Neural progenitor cell (in vitro differentiated cells): Measurements from ENCODE around the gene DPM3. TPM values are rescaled to one million over a fixed set of nuclear protein-coding genes. Genes with fewer than 3 reads are reported as not detected.

Experiments
- DNase-seq: peaks from one replicate; pipeline ENCODE4 v3.0.0-alpha.2; 2016; ENCODE audit warnings: low spot score
- H2AFZ ChIP-seq: fragments of 200-600 bp; sonication (generic); replicated peaks from 2 replicates; pipeline ENCODE4 v1.6.1; 2016; ENCODE audit warnings: antibody characterized with exemption
- H3F3A ChIP-seq: fragments of 200-600 bp; sonication (generic); 2 replicates; pipeline ENCODE4 v1.6.1; 2016; ENCODE audit warnings: antibody characterized with exemption, low read depth
- H3K27ac ChIP-seq: fragments of 200-600 bp; sonication (generic); 2 replicates; pipeline ENCODE4 v1.5.1; 2016; ENCODE audit warnings: mild to moderate bottlenecking
- H3K27me3 ChIP-seq: fragments of 200-600 bp; sonication (generic); 2 replicates; pipeline ENCODE4 v1.6.1; 2016; ENCODE audit warnings: mild to moderate bottlenecking, moderate library complexity
- H3K36me3 ChIP-seq: fragments of 200-600 bp; sonication (generic); 2 replicates; pipeline ENCODE4 v1.5.1; 2016
- H3K4me1 ChIP-seq: fragments of 200-600 bp; sonication (generic); 2 replicates; pipeline ENCODE4 v1.6.1; 2016; ENCODE audit warnings: mixed run types
- H3K4me2 ChIP-seq: fragments of 200-600 bp; sonication (generic); 2 replicates; pipeline ENCODE4 v1.6.1; 2016
- H3K4me3 ChIP-seq: fragments of 200-600 bp; sonication (generic); 2 replicates; pipeline ENCODE4 v1.5.1; 2016
- H3K79me2 ChIP-seq: fragments of 200-600 bp; sonication (generic); 2 replicates; pipeline ENCODE4 v1.6.1; 2016; ENCODE audit warnings: low read depth
- H3K9ac ChIP-seq: fragments of 200-600 bp; sonication (generic); 2 replicates; pipeline ENCODE4 v1.6.1; 2016
- H3K9me3 ChIP-seq: fragments of 200-600 bp; sonication (generic); 2 replicates; pipeline ENCODE4 v1.5.1; 2016; ENCODE audit warnings: low read depth
- H4K20me1 ChIP-seq: fragments of 200-600 bp; sonication (generic); 2 replicates; pipeline ENCODE4 v1.6.1; 2016; ENCODE audit warnings: low read depth
- H3K27ac Mint-ChIP-seq: 3 replicates; pipeline ENCODE4 v1.8.0; 2021; ENCODE audit warnings: mixed read lengths
- H3K27me3 Mint-ChIP-seq: 2 replicates; pipeline ENCODE4 v1.8.0; 2022; ENCODE audit warnings: low read depth, mild to moderate bottlenecking, inconsistent platforms, moderate library complexity, mixed read lengths; ENCODE audit not compliant: insufficient read depth
- H3K36me3 Mint-ChIP-seq: 3 replicates; pipeline ENCODE4 v1.8.0; 2021; ENCODE audit warnings: mixed read lengths
- H3K4me1 Mint-ChIP-seq: 3 replicates; pipeline ENCODE4 v1.8.0; 2021; ENCODE audit warnings: mixed read lengths
- H3K4me3 Mint-ChIP-seq: 3 replicates; pipeline ENCODE4 v1.8.0; 2021; ENCODE audit warnings: mild to moderate bottlenecking, moderate library complexity, mixed read lengths
- H3K9me3 Mint-ChIP-seq: 3 replicates; pipeline ENCODE4 v1.8.0; 2020; ENCODE audit warnings: mixed read lengths
- EZH2 ChIP-seq: fragments of 200-600 bp; sonication (generic); IDR thresholded peaks from 2 replicates; pipeline ENCODE4 v1.6.1; 2017; ENCODE audit warnings: antibody characterized with exemption, mild to moderate bottlenecking, moderate library complexity
- EZH2phosphoT487 ChIP-seq: fragments of 200-600 bp; sonication (generic); IDR thresholded peaks from 2 replicates; pipeline ENCODE4 v1.6.1; 2017; ENCODE audit warnings: antibody characterized with exemption
- total RNA-seq: library from RNA; depleted of rRNA; stranded (reverse); fragments of >200 nt; gene quantifications from 2 replicates; pipeline ENCODE4 v1.2.3, GENCODE V29; 2015; ENCODE audit warnings: low replicate concordance
- TF ChIP-seq, protein P1 (sequence below): fragments of 200-600 bp; sonication (generic); IDR thresholded peaks from 2 replicates; pipeline ENCODE4 v1.5.1; 2017; ENCODE audit warnings: antibody characterized with exemption, mild to moderate bottlenecking

DPM3 gene
- total RNA-seq, 1 donor from 2014 or later = 16.8 TPM

DNA sequence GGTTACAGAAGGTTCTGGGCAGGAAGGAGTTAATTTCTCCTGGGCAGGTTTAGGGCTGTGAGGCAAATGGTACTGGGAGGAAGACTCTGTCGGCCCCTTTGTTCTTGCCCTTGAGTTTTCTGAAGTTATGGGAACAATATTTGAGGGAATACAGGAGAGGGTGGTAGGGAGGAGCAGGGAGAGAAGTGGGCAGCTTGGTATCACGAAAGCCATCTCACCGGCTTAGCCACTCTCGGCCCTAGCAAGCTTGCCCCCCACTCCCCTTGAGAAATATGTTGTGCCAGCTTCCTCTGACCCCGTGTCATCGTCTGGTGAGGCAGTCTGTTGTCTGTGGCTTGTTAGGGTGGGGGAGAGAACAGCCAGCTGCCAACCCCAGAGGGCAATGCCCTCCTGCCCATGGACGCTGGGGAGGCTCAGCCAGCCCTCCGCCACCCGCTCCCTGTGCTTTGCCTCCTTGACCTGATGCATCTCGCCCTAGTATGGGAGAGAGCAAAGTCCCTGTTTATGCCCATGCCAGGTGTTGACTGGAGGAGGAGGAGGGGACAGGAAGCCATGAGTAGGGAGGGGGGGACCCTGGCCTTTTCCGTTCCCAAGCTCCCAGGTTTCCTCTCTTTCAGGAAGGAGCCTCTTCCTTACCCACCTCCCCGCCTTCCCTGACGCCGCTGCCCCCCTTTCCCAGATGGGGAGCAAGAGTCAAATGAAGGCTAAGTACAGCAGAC is 11.4 kb downstream of the DPM3 start:
- Histone ChIP-seq H3F3A (peaks cover 39% of the 10 kb centered on the region), H3K36me3 (no peaks in the 10 kb centered on the region), H3K79me2 (no peaks in the 10 kb centered on the region), H3K4me3 (peak overlapping the region; percentile 64), H3K27me3 (peaks cover 70% of the 10 kb centered on the region), H2AFZ (no peak overlapping the region), H3K9me3 (no peaks in the 10 kb centered on the region), H4K20me1 (peaks cover 13% of the 10 kb centered on the region), H3K4me1 (peaks cover 59% of the 10 kb centered on the region), H3K9ac (no peak overlapping the region), H3K27ac (no peak overlapping the region), H3K4me2 (peak overlapping the region; percentile 95)
- Mint-ChIP-seq H3K27me3 (peaks cover 52% of the 10 kb centered on the region), H3K9me3 (no peaks in the 10 kb centered on the region), H3K27ac (no peak overlapping the region), H3K36me3 (peaks cover 2% of the 10 kb centered on the region), H3K4me3 (peak overlapping the region; percentile 83), H3K4me1 (peaks cover 53% of the 10 kb centered on the region)
- DNase-seq = no peak
- no peak for TF ChIP-seq EZH2phosphoT487
- TF ChIP-seq, protein P1, sequence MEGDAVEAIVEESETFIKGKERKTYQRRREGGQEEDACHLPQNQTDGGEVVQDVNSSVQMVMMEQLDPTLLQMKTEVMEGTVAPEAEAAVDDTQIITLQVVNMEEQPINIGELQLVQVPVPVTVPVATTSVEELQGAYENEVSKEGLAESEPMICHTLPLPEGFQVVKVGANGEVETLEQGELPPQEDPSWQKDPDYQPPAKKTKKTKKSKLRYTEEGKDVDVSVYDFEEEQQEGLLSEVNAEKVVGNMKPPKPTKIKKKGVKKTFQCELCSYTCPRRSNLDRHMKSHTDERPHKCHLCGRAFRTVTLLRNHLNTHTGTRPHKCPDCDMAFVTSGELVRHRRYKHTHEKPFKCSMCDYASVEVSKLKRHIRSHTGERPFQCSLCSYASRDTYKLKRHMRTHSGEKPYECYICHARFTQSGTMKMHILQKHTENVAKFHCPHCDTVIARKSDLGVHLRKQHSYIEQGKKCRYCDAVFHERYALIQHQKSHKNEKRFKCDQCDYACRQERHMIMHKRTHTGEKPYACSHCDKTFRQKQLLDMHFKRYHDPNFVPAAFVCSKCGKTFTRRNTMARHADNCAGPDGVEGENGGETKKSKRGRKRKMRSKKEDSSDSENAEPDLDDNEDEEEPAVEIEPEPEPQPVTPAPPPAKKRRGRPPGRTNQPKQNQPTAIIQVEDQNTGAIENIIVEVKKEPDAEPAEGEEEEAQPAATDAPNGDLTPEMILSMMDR = no peak
- no peak for TF ChIP-seq EZH2

DNA sequence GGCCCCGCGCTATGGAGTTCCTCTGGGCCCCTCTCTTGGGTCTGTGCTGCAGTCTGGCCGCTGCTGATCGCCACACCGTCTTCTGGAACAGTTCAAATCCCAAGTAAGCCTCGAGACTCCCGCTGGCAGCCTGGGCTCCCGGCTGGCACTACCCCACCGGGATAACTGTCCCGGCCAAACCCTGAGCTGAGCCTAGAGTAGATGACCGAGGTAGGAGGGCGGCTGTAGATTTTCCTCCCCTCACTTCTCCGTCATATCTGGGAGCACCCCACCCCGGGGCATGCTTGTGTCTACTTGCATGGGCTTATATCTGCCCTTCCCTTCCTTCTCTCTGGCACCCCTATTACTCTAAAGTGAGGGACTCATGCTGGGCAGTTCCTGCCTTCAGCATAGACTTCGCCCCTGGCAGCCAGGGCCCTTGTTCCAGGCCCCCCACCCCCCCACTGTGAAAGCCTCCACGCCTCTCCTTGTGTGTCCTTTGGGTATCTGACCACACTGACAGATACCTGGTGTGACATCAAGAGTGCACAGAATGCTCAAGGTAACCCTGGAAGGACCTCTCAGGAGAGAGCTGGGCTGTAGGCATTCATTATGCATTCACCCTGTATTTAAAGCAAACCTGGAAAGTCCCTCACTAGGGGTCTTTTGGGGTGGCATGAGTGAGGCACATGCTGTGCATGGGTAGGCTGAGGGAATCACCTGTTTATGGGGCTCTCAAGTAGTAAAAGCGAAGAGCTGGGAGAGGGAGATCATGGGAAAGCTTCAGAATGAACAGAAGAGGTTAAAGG is 12.2 kb downstream of the DPM3 start:
- peak overlapping the region; percentile 64 for H3K4me3 ChIP-seq
- no peak overlapping the region for H3K27ac ChIP-seq
- Mint-ChIP-seq H3K9me3 (no peaks in the 10 kb centered on the region), H3K27ac (no peak overlapping the region), H3K36me3 (peaks cover 1% of the 10 kb centered on the region), H3K4me3 (peak overlapping the region; percentile 83), H3K27me3 (peaks cover 51% of the 10 kb centered on the region), H3K4me1 (peaks cover 51% of the 10 kb centered on the region)
- H3F3A ChIP-seq = peaks cover 39% of the 10 kb centered on the region
- H4K20me1 ChIP-seq = peaks cover 13% of the 10 kb centered on the region
- no peaks in the 10 kb centered on the region for H3K9me3 ChIP-seq
- H3K9ac ChIP-seq = no peak overlapping the region
- no peak for DNase-seq
- peaks cover 77% of the 10 kb centered on the region for H3K27me3 ChIP-seq
- H3K36me3 ChIP-seq = no peaks in the 10 kb centered on the region
- TF ChIP-seq EZH2phosphoT487 (no peak), EZH2 (no peak)
- TF ChIP-seq, protein P1 = no peak
- H2AFZ ChIP-seq = no peak overlapping the region
- H3K79me2 ChIP-seq = no peaks in the 10 kb centered on the region
- H3K4me2 ChIP-seq = peak overlapping the region; percentile 95
- peaks cover 59% of the 10 kb centered on the region for H3K4me1 ChIP-seq

- H3K9me3 ChIP-seq = no peaks in the 10 kb centered on the region
- H3K4me3 ChIP-seq = peak within 1 kb of the TSS; percentile 64
- H2AFZ ChIP-seq = no peak within 1 kb of the TSS
- H3K4me1 Mint-ChIP-seq = peaks cover 51% of the 10 kb centered on the region
- H3K27me3 ChIP-seq = peaks cover 85% of the 10 kb centered on the region
- H3K36me3 Mint-ChIP-seq = no peaks in the 10 kb centered on the region
- peaks cover 39% of the 10 kb centered on the region for H3F3A ChIP-seq
- H3K4me1 ChIP-seq = peaks cover 59% of the 10 kb centered on the region
- peaks cover 13% of the 10 kb centered on the region for H4K20me1 ChIP-seq
- no peaks in the 10 kb centered on the region for H3K9me3 Mint-ChIP-seq
- peak within 1 kb of the TSS; percentile 95 for H3K4me2 ChIP-seq
- peaks cover 56% of the 10 kb centered on the region for H3K27me3 Mint-ChIP-seq
- H3K36me3 ChIP-seq = no peaks in the 10 kb centered on the region
- no peak within 1 kb of the TSS for H3K27ac ChIP-seq
- TF ChIP-seq, protein P1 = no peak
- TF ChIP-seq EZH2phosphoT487 = peak; percentile 48
- TF ChIP-seq EZH2 = peak; percentile 39
- peak within 1 kb of the TSS; percentile 90 for H3K4me3 Mint-ChIP-seq
- H3K79me2 ChIP-seq = no peaks in the 10 kb centered on the region
- no peak within 1 kb of the TSS for H3K9ac ChIP-seq
- H3K27ac Mint-ChIP-seq = no peak within 1 kb of the TSS
- DNase-seq = peak; percentile 78
Observed at GRCh38 chr1:155127105-155127966, 13.0 kb downstream of the DPM3 start, which contains the start of gene EFNA1. TSS of gene EFNA1 (plus strand) at chr1:155127876. CDS start at chr1:155127978, 102 bp downstream.
